Head of caudate nucleus (tissue), 42 donors: Measurements from ENCODE around the gene NIP7.
"Not testable (repeated sequence)": the region's sequence is repeated elsewhere in the genome, so short reads cannot be mapped to it uniquely, and the experiment has no call there.

Experiments
- DNase-seq, 42 donors: peaks; one replicate each; pipeline versions ENCODE4 v3.0.0 to v3.0.0-alpha.2; 2020 to 2021; ENCODE audit warnings: mixed read lengths in 7 of 42
- intact Hi-C: fragments of 100-400 bp; cut with DNase I; formaldehyde crosslinking; loops from one replicate; pipeline ENCODE4 v1.15.0; 2022

Gene NIP7

GRCh38 chr16:69330286-69331109 is 9.1 kb upstream of the NIP7 start, which contains the start of gene PDF:
TSS of gene PDF (minus strand) at chr16:69330588. CDS start at chr16:69330570, 18 bp downstream.
- peak; percentile 88 to 98 (median 95) for DNase-seq
- intact Hi-C loops, result loop anchor here (10.0 kb wide), 1 partner anchor 54 kb away; the partner anchor contains the start of gene TERF2

- peak in 1 of 42 donors; percentile 10 for DNase-seq
- intact Hi-C loops, result loop anchor here (10.0 kb wide), 1 partner anchor 50 kb away; the partner anchor contains the start of gene TERF2
Measured at GRCh38 chr16:69334696-69335095, 4.9 kb upstream of the NIP7 start.

- DNase-seq, result peak in 8 of 42 donors; percentile 37 to 75 (median 60)
- intact Hi-C loops, result loop anchor here (2.0 to 10.0 kb wide), 2 partner anchors 28 to 46 kb away; partner anchors contain the start of genes TERF2 and VPS4A
Measured at GRCh38 chr16:69338557-69339288, 849 bp upstream of the NIP7 start.

- no peak for DNase-seq
- intact Hi-C loops, result no loop called here
Measured at GRCh38 chr16:69340095-69340644, 598 bp downstream of the NIP7 start.

- DNase-seq, result peak in 1 of 42 donors; percentile 2
- intact Hi-C loops, result no loop called here
Measured at GRCh38 chr16:69344171-69344570, 4.6 kb downstream of the NIP7 start.

GRCh38 chr16:69345923-69346322 is 6.4 kb downstream of the NIP7 start:
- peak in 1 of 42 donors; percentile 4 for DNase-seq
- intact Hi-C loops, result no loop called here

- peak in 1 of 42 donors; percentile 8 for DNase-seq
- intact Hi-C loops, result no loop called here
Measured at GRCh38 chr16:69346683-69347082, 7.1 kb downstream of the NIP7 start.

- DNase-seq, result no peak
- intact Hi-C loops, result no loop called here
Measured at GRCh38 chr16:69348222-69348621, 8.7 kb downstream of the NIP7 start.

- DNase-seq, result no peak
- intact Hi-C loops, result no loop called here
Measured at GRCh38 chr16:69349536-69349935, 10.0 kb downstream of the NIP7 start.

- intact Hi-C loops, result no loop called here
- no peak for DNase-seq
Measured at GRCh38 chr16:69350536-69351133, 11.1 kb downstream of the NIP7 start.

GRCh38 chr16:69351309-69352027 is 11.9 kb downstream of the NIP7 start, which contains the start of gene TMED6:
TSS of gene TMED6 (minus strand) at chr16:69351786. CDS start at chr16:69351753, 33 bp downstream.
- intact Hi-C loops, result no loop called here
- no peak for DNase-seq

GRCh38 chr16:69360070-69360469 is 20.5 kb downstream of the NIP7 start:
- peak in 20 of 42 donors; percentile 8 to 69 (median 25) for DNase-seq
- intact Hi-C loops, result not testable (repeated sequence)

GRCh38 chr16:69363281-69363717 is 23.7 kb downstream of the NIP7 start:
- intact Hi-C loops, result no loop called here
- DNase-seq, result no peak

- no peak for DNase-seq
- intact Hi-C loops, result no loop called here
Measured at GRCh38 chr16:69364088-69364487, 24.5 kb downstream of the NIP7 start.

- no peak for DNase-seq
- intact Hi-C loops, result no loop called here
Measured at GRCh38 chr16:69365901-69366300, 26.3 kb downstream of the NIP7 start.

GRCh38 chr16:69366431-69366830 is 26.9 kb downstream of the NIP7 start:
- intact Hi-C loops, result no loop called here

GRCh38 chr16:69367980-69368379 is 28.4 kb downstream of the NIP7 start:
- DNase-seq, result no peak
- intact Hi-C loops, result no loop called here

More at GRCh38 chr16:69366431-69366830, 26.9 kb downstream of the NIP7 start:
- DNase-seq, result no peak

- intact Hi-C loops, result no loop called here
- DNase-seq, result no peak
Measured at GRCh38 chr16:69368866-69369265, 29.3 kb downstream of the NIP7 start.
